ENCODE measurements around the gene MARK1. TPM values are rescaled to one million over a fixed set of nuclear protein-coding genes. Genes with fewer than 3 reads are reported as not detected.
A peak's percentile ranks its signal among the peaks of the same experiment; 100 is the strongest.

MARK1 gene
- total and polyA plus RNA-seq, 9 of the 15 experiments (the other 6 are each of a cell fraction or from before 2014, with no cell fraction given), result not detected

DNA sequence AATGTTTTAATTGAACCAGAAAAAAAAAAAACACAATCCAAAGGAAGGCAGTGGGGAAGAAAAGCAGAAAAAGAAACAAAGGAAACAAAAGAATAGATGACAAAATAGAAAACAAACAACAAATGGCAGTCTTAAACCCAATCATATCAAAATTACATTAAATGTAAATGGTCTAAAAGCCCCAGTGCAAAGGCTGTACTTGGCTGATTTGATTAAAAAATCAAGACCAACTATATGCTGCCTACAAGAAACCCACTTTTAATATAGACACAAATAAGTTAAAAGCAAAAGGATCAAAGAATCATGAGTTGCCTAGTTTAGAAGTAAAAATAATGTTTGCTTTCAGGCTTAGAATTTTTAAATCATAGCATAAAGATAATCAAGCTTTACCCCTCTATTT, 142.4 kb downstream of the MARK1 start:
- intact Hi-C loops (cut with micrococcal nuclease), result loop anchor here (10.0 kb wide), 1 partner anchor 764 kb away; no protein-coding TSS in a partner anchor
- no TSS peak for BruUV-seq (replicated peaks)

DNA sequence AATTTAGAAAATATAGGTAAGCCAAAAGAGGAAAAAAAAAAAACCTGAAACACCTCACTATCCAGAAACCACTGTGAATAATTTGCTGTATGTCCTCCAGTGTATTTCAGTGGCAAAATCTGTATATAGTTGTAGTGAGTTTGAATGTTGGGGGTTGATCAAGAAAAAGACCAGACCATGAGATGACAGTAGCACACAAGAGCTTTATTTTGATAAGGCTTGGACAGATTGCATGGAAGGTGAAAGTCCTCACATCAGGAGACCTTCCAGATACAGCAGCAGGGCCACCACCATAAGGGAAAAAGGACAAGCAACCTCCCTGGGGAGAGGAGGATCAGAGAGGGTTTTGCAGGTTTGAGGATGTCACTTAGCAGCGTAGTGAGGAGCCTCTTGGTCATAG, 146.0 kb downstream of the MARK1 start:
- intact Hi-C loops (cut with micrococcal nuclease) (loop anchor here (10.0 kb wide), 1 partner anchor 761 kb away; no protein-coding TSS in a partner anchor), in situ Hi-C loops (cut with MboI) (no loop called here)
- DNase-seq (ENCODE audit: extremely low read depth in 1 of 4, low spot score in 3 of 4), result no peak
- H3K27me3 ChIP-seq (ENCODE audit: control insufficient read depth in 2 of 2, insufficient read depth in 2 of 2, low read length in 2 of 2), result no peaks in the 10 kb centered on the region
- POLR2A ChIA-PET, result interaction anchor here (0.5 to 0.6 kb wide), 2 partner anchors 24 to 78 kb away, joined by 3 read pairs; no protein-coding TSS in a partner anchor
- 0% methylated on average over 1 of the region's 1 CpG for WGBS (ENCODE audit: insufficient coverage, low coverage, missing lambda C conversion rate)
- no peaks in the 10 kb centered on the region for H3K9me1 ChIP-seq (ENCODE audit: control insufficient read depth, insufficient read depth, low read length)
- H3K27ac ChIP-seq (ENCODE audit: extremely low read depth, low read depth, low read length), result no peak overlapping the region
- no peak for ATAC-seq
- H3K4me3 ChIP-seq, result no peak overlapping the region
- FAIRE-seq, result no peak
- no peaks in the 10 kb centered on the region for H3K4me1 ChIP-seq (replicated peaks in 1 of 2; ENCODE audit: control insufficient read depth in 2 of 2, insufficient read depth in 2 of 2, low read length in 2 of 2)
- H3K79me2 ChIP-seq (ENCODE audit: control insufficient read depth, insufficient read depth, low read length), result no peaks in the 10 kb centered on the region
- no peaks in the 10 kb centered on the region for H3K9me3 ChIP-seq (replicated peaks; ENCODE audit: control insufficient read depth, insufficient read depth, low read depth, low read length)
- H3K36me3 ChIP-seq (ENCODE audit: control insufficient read depth, insufficient read depth, low read length), result no peaks in the 10 kb centered on the region
- no peaks in the 10 kb centered on the region for H4K20me1 ChIP-seq (replicated peaks; ENCODE audit: control insufficient read depth, insufficient read depth, low read length)
- no TSS peak for BruUV-seq (replicated peaks)
- CTCF ChIA-PET (ENCODE audit: low intra/inter-chr PET ratio), result interaction anchor here (0.6 to 0.7 kb wide), 2 partner anchors 35 to 159 kb away, joined by 3 to 6 read pairs; no protein-coding TSS in a partner anchor
- no peak overlapping the region for H3K4me2 ChIP-seq (ENCODE audit: insufficient read depth, low read length)
- no peak overlapping the region for H2AFZ ChIP-seq (ENCODE audit: low read depth, low read length)
- H3K9ac ChIP-seq (ENCODE audit: insufficient read depth in 1 of 2, low read depth in 2 of 2, low read length in 2 of 2), result no peak overlapping the region
- TF ChIP-seq GABPA (tag; conservative IDR thresholded peaks at IDR 0.05; ENCODE audit: low read depth) (no peak), GTF2A2 (tag; IDR thresholded peaks at IDR 0.05) (no peak), FOXP1 (CRISPR knock-in tag; IDR thresholded peaks at IDR 0.05) (no peak), MYC (IDR thresholded peaks at IDR 0.05; ENCODE audit: low read depth, low read length) (no peak), MYC (CRISPR knock-in tag; IDR thresholded peaks at IDR 0.05; ENCODE audit: borderline replicate concordance, low read depth) (no peak), ZNF197 (CRISPR knock-in tag; IDR thresholded peaks at IDR 0.05; ENCODE audit: low read depth) (no peak), RBFOX2 (IDR thresholded peaks at IDR 0.05; ENCODE audit: low read depth, low read length) (no peak)

More for the DNA sequence above, 142.4 kb downstream of the MARK1 start:
- ATAC-seq (no peak), DNase-seq (ENCODE audit: extremely low read depth in 1 of 4, low spot score in 3 of 4) (no peak), FAIRE-seq (no peak)
- H2AFZ ChIP-seq (ENCODE audit: low read depth, low read length), result no peak overlapping the region
- TF ChIP-seq ZNF507 (tag; conservative IDR thresholded peaks at IDR 0.05) (peak; percentile 90), ZC3H8 (IDR thresholded peaks at IDR 0.05) (no peak)
- H3K79me2 ChIP-seq (ENCODE audit: control insufficient read depth, insufficient read depth, low read length), result no peaks in the 10 kb centered on the region
- H3K4me1 ChIP-seq (replicated peaks in 1 of 2; ENCODE audit: control insufficient read depth in 2 of 2, insufficient read depth in 2 of 2, low read length in 2 of 2), result no peaks in the 10 kb centered on the region
- CTCF ChIA-PET (ENCODE audit: low intra/inter-chr PET ratio), result no interaction called here
- H3K27ac ChIP-seq (ENCODE audit: extremely low read depth, low read depth, low read length), result no peak overlapping the region
- no peak overlapping the region for H3K9ac ChIP-seq (ENCODE audit: insufficient read depth in 1 of 2, low read depth in 2 of 2, low read length in 2 of 2)
- in situ Hi-C loops (cut with MboI), result no loop called here
- no peak overlapping the region for H3K4me3 ChIP-seq
- H3K9me3 ChIP-seq (replicated peaks; ENCODE audit: control insufficient read depth, insufficient read depth, low read depth, low read length), result no peaks in the 10 kb centered on the region
- H3K36me3 ChIP-seq (ENCODE audit: control insufficient read depth, insufficient read depth, low read length), result no peaks in the 10 kb centered on the region
- H3K27me3 ChIP-seq (ENCODE audit: control insufficient read depth in 2 of 2, insufficient read depth in 2 of 2, low read length in 2 of 2), result 0 out of 5 replicates have a peak, but pooled peaks cover 0 to 4% of the 10 kb centered on the region in 2 experiments
- no peaks in the 10 kb centered on the region for H4K20me1 ChIP-seq (replicated peaks; ENCODE audit: control insufficient read depth, insufficient read depth, low read length)
- POLR2A ChIA-PET, result no interaction called here
- H3K9me1 ChIP-seq (ENCODE audit: control insufficient read depth, insufficient read depth, low read length), result no peaks in the 10 kb centered on the region
- no peak overlapping the region for H3K4me2 ChIP-seq (ENCODE audit: insufficient read depth, low read length)

Measured in K562 (cell line).